IMR-90 (cell line): ENCODE data around the gene RAC2. TPM values are rescaled to one million over a fixed set of nuclear protein-coding genes. Genes with fewer than 3 reads are reported as not detected.

Experiments
- ATAC-seq: fragments of 200-7000 bp; cut with Tn5 transposase; 2 replicates; pipeline ENCODE4 v1.9.1; 2020; ENCODE audit warnings: low read depth, mild to moderate bottlenecking, moderate library complexity
- BruUV-seq: library from RNA; stranded (reverse); fragments of 400-500 nt; replicated peaks from 2 replicates; lab custom pipeline; 2021; lab: Mats Ljungman, UMichigan
- CTCF ChIA-PET: fragments of 300-600 bp; formaldehyde crosslinking; extraction: SDS; loops from one replicate; lab custom pipeline; 2021; ENCODE audit warnings: antibody characterized with exemption; lab: Yijun Ruan, JAX
- POLR2A ChIA-PET: fragments of 300-600 bp; sonication (Branson Sonifier 250); formaldehyde crosslinking; loops from one replicate; lab custom pipeline; 2022; ENCODE audit warnings: antibody characterized with exemption; ENCODE audit not compliant: unreplicated experiment; lab: Charles Lee
- DNase-seq: peaks from one replicate; pipeline ENCODE4 v3.0.0; 2013
- H2AFZ ChIP-seq: replicated peaks from 2 replicates; pipeline ENCODE3; 2013; ENCODE audit warnings: low read length, mild to moderate bottlenecking; ENCODE audit not compliant: poor library complexity
- H2AK5ac ChIP-seq: 2 replicates; pipeline ENCODE4 v1.6.1; 2013; ENCODE audit warnings: low read depth, low read length, inconsistent platforms
- H2AK9ac ChIP-seq: replicated peaks from 2 replicates; pipeline ENCODE3; 2013; ENCODE audit warnings: mild to moderate bottlenecking, low read depth, low read length, moderate library complexity; ENCODE audit not compliant: poor library complexity
- H2BK120ac ChIP-seq: 2 replicates; pipeline ENCODE4 v1.6.1; 2013; ENCODE audit warnings: low read depth, low read length, inconsistent platforms
- H2BK15ac ChIP-seq: 3 replicates; pipeline ENCODE4 v1.6.1; 2013; ENCODE audit warnings: low read depth, low read length, inconsistent platforms
- H2BK20ac ChIP-seq: 2 replicates; pipeline ENCODE4 v1.6.1; 2013; ENCODE audit warnings: low read depth, mild to moderate bottlenecking, inconsistent platforms, low read length, moderate library complexity
- H2BK5ac ChIP-seq: 2 replicates; pipeline ENCODE4 v1.6.1; 2013; ENCODE audit warnings: mild to moderate bottlenecking, low read depth, low read length, inconsistent platforms; ENCODE audit not compliant: poor library complexity, severe bottlenecking
- H3K14ac ChIP-seq: replicated peaks from 2 replicates; pipeline ENCODE4 v1.6.1; 2013; ENCODE audit warnings: low read depth, low read length, inconsistent platforms
- H3K18ac ChIP-seq: 2 replicates; pipeline ENCODE4 v1.6.1; 2013; ENCODE audit warnings: low read depth, low read length, control low read depth
- H3K23ac ChIP-seq: 2 replicates; pipeline ENCODE4 v1.6.1; 2013; ENCODE audit warnings: low read depth, low read length, inconsistent platforms
- H3K27ac ChIP-seq: 2 replicates; pipeline ENCODE4 v1.5.1; 2013; ENCODE audit warnings: mild to moderate bottlenecking, control low read depth, low read length; ENCODE audit not compliant: insufficient read depth
- H3K27me3 ChIP-seq: 2 replicates; pipeline ENCODE4 v1.6.1; 2013; ENCODE audit warnings: low read length; ENCODE audit not compliant: control insufficient read depth, insufficient read depth
- H3K36me3 ChIP-seq: 2 replicates; pipeline ENCODE4 v1.6.1; 2013; ENCODE audit warnings: low read length, mixed read lengths; ENCODE audit not compliant: control insufficient read depth, insufficient read depth
- H3K4ac ChIP-seq: 2 replicates; pipeline ENCODE4 v1.6.1; 2013; ENCODE audit warnings: low read depth, low read length, inconsistent platforms
- H3K4me1 ChIP-seq: 2 replicates; pipeline ENCODE4 v1.6.1; 2013; ENCODE audit warnings: low read length, mixed read lengths; ENCODE audit not compliant: control insufficient read depth, insufficient read depth
- H3K4me2 ChIP-seq: 2 replicates; pipeline ENCODE4 v1.6.1; 2013; ENCODE audit warnings: low read depth, mild to moderate bottlenecking, control low read depth, low read length, moderate library complexity
- H3K4me3 ChIP-seq: 2 replicates; pipeline ENCODE4 v1.5.1; 2013; ENCODE audit warnings: low read depth, mild to moderate bottlenecking, control low read depth, low read length, moderate library complexity; ENCODE audit not compliant: insufficient read depth
- H3K56ac ChIP-seq: 2 replicates; pipeline ENCODE4 v1.6.1; 2013; ENCODE audit warnings: low read length, inconsistent platforms; ENCODE audit not compliant: insufficient read depth; ENCODE audit errors: extremely low read depth
- H3K79me1 ChIP-seq, 2 experiments: 2 replicates each; pipeline ENCODE4 v1.6.1; 2013; ENCODE audit warnings: low read length in 2 of 2, inconsistent platforms in 1 of 2, low read depth in 1 of 2
- H3K9ac ChIP-seq: 2 replicates; pipeline ENCODE4 v1.6.1; 2013; ENCODE audit warnings: low read depth, low read length, control low read depth
- H3K9me1 ChIP-seq: 2 replicates; pipeline ENCODE4 v1.6.1; 2013; ENCODE audit warnings: low read length, inconsistent platforms; ENCODE audit not compliant: insufficient read depth
- H3K9me3 ChIP-seq: 2 replicates; pipeline ENCODE4 v1.6.1; 2013; ENCODE audit warnings: low read length; ENCODE audit not compliant: control insufficient read depth, insufficient read depth
- H4K20me1 ChIP-seq: 2 replicates; pipeline ENCODE4 v1.6.1; 2013; ENCODE audit warnings: low read length, inconsistent platforms; ENCODE audit not compliant: insufficient read depth
- H4K5ac ChIP-seq: 2 replicates; pipeline ENCODE4 v1.6.1; 2013; ENCODE audit warnings: mild to moderate bottlenecking, low read depth, low read length, control low read depth
- H4K8ac ChIP-seq, 2 experiments: 2 replicates each; pipeline ENCODE4 v1.6.1; 2013; ENCODE audit warnings: low read depth in 2 of 2, low read length in 2 of 2, control low read depth in 1 of 2, inconsistent platforms in 1 of 2
- H4K91ac ChIP-seq: 2 replicates; pipeline ENCODE4 v1.6.1; 2013; ENCODE audit warnings: low read depth, low read length, inconsistent platforms; ENCODE audit not compliant: insufficient read depth
- BHLHE40 ChIP-seq: fragments of 150-350 bp; IDR thresholded peaks from 2 replicates; pipeline ENCODE4 v1.6.1; 2016; ENCODE audit warnings: mild to moderate bottlenecking, low read depth, low read length
- MAZ ChIP-seq: IDR thresholded peaks from 2 replicates; pipeline ENCODE4 v1.6.1; 2012; ENCODE audit warnings: low read depth, mild to moderate bottlenecking, low read length, improper control_type of control experiment, moderate library complexity, borderline replicate concordance
- MXI1 ChIP-seq: IDR thresholded peaks from 2 replicates; pipeline ENCODE4 v1.6.1; 2012; ENCODE audit warnings: low read depth, mild to moderate bottlenecking, low read length, moderate library complexity, borderline replicate concordance
- RCOR1 ChIP-seq: IDR thresholded peaks from 2 replicates; pipeline ENCODE4 v1.6.1; 2012; ENCODE audit warnings: mild to moderate bottlenecking, low read length, improper control_type of control experiment; ENCODE audit not compliant: insufficient replicate concordance
- USF2 ChIP-seq: fragments of 150-350 bp; IDR thresholded peaks from 2 replicates; pipeline ENCODE4 v1.6.1; 2017; ENCODE audit warnings: mild to moderate bottlenecking, antibody characterized with exemption, low read length, low read depth
- WGBS, 2 experiments: methylation state at CpG; one replicate each; pipeline versions ENCODE4 v1.1.5 to v1.1.7; 2013; ENCODE audit warnings: missing lambda C conversion rate in 2 of 2; ENCODE audit not compliant: insufficient read length in 1 of 2; ENCODE audit errors: extremely low coverage in 2 of 2; 5-methylcytosine and 5-hydroxymethylcytosine counted together
- dilution Hi-C: fragments of 300-500 bp; cut with HindIII; formaldehyde crosslinking; loops from one replicate; pipeline ENCODE4 v1.14.3; 2018; ENCODE audit warnings: low sequenced_read_pairs; ENCODE audit not compliant: unreplicated experiment
- in situ Hi-C: fragments of 300-500 bp; cut with MboI; formaldehyde crosslinking; loops from 3 replicates; pipeline ENCODE4 v1.14.3; 2019; ENCODE audit warnings: low sequenced_read_pairs, inconsistent platforms, mixed read lengths
- intact Hi-C: fragments of 100-400 bp; cut with micrococcal nuclease; formaldehyde crosslinking; loops from 2 replicates; pipeline ENCODE4 v1.10.0; 2022
- polyA plus RNA-seq, 3 experiments: library from polyadenylated mRNA; depleted of rRNA; stranded (reverse); fragments of >200 nt; gene quantifications; 2 replicates each; pipeline ENCODE4 v1.2.3, GENCODE V29; 2012; ENCODE audit warnings: low replicate concordance in 1 of 3
- total RNA-seq: library from RNA; depleted of rRNA; stranded (reverse); fragments of >200 nt; gene quantifications from 2 replicates; pipeline ENCODE4 v1.2.3, GENCODE V29; 2012

Gene RAC2
- total and polyA plus RNA-seq, 2 of the 4 experiments (the other 2 are of a cell fraction), result 10.0 to 72.3 TPM

GRCh38 chr22:37279331-37280181 is 35.5 kb upstream of the RAC2 start:
- POLR2A ChIA-PET, result no interaction called here
- intact Hi-C loops, result no loop called here

More at GRCh38 chr22:37279331-37280181, 35.5 kb upstream of the RAC2 start:
- peak overlapping the region; percentile 56 for H2AFZ ChIP-seq
- no peak overlapping the region for H4K8ac ChIP-seq
- no peaks in the 10 kb centered on the region; the same call in 1 of the 2 replicates for H3K27me3 ChIP-seq
- peak overlapping the region; percentile 21; the same call in 1 of the 2 replicates for H3K14ac ChIP-seq
- no peak overlapping the region for H3K4me2 ChIP-seq
- ATAC-seq (no peak), DNase-seq (peak; percentile 9)
- H3K4ac ChIP-seq, result peak overlapping the region; percentile 67
- H3K36me3 ChIP-seq, result no peaks in the 10 kb centered on the region
- H2BK20ac ChIP-seq, result peak overlapping the region; percentile 21; the same call in 1 of the 2 replicates
- H3K9me1 ChIP-seq, result peaks cover 9% of the 10 kb centered on the region; the same call in 1 of the 2 replicates
- no TSS peak for BruUV-seq
- no peak overlapping the region for H2BK5ac ChIP-seq
- in situ Hi-C loops (no loop called here), dilution Hi-C loops (no loop called here)
- 0 out of 2 replicates have a peak overlapping the region, but pooled peaks have one; percentile 65 for H3K23ac ChIP-seq
- H3K9me3 ChIP-seq, result peaks cover 5% of the 10 kb centered on the region
- peak overlapping the region; percentile 75 for H2AK5ac ChIP-seq
- no peak overlapping the region; the same call in 1 of the 2 replicates for H3K18ac ChIP-seq
- H3K9ac ChIP-seq, result no peak overlapping the region
- peak overlapping the region; percentile 24 for H2AK9ac ChIP-seq
- TF ChIP-seq RCOR1, result no peak
- no peak for TF ChIP-seq MXI1
- no peak for TF ChIP-seq MAZ
- TF ChIP-seq BHLHE40, result no peak
- TF ChIP-seq USF2, result no peak
- 0 out of 3 replicates have a peak overlapping the region, but pooled peaks have one; percentile 58 for H2BK15ac ChIP-seq
- 92% methylated on average over 8 of the region's 17 CpGs; no CpG with 5 or more reads in 1 of the 2 experiments for WGBS, 2 experiments
- no peak overlapping the region for H3K27ac ChIP-seq
- CTCF ChIA-PET, result no interaction called here
- H4K20me1 ChIP-seq, result no peaks in the 10 kb centered on the region
- no peaks in the 10 kb centered on the region for H3K79me1 ChIP-seq
- H2BK120ac ChIP-seq, result peak overlapping the region; percentile 19
- H3K56ac ChIP-seq, result no peak overlapping the region
- no peak overlapping the region for H3K4me3 ChIP-seq
- no peak overlapping the region for H4K5ac ChIP-seq
- H3K4me1 ChIP-seq, result no peaks in the 10 kb centered on the region; the same call in 1 of the 2 replicates
- no peak overlapping the region for H4K91ac ChIP-seq
